Endothelial cell of umbilical vein (primary cell): ENCODE data around the gene NTN1. TPM values are rescaled to one million over a fixed set of nuclear protein-coding genes. Genes with fewer than 3 reads are reported as not detected.

Experiments
- BruUV-seq: library from RNA; stranded (reverse); fragments of 400-500 nt; replicated peaks from 2 replicates; lab custom pipeline; 2021; lab: Mats Ljungman, UMichigan
- CTCF ChIA-PET: fragments of 300-600, 350-600 bp; sonication (Branson Sonifier 250); formaldehyde crosslinking; loops from one replicate; lab custom pipeline; 2021; ENCODE audit warnings: antibody characterized with exemption, inconsistent platforms; lab: Charles Lee
- POLR2A ChIA-PET: fragments of 300-600, 350-600 bp; sonication (Branson Sonifier 250); formaldehyde crosslinking; loops from one replicate; lab custom pipeline; 2021; ENCODE audit warnings: antibody characterized with exemption, inconsistent platforms; lab: Charles Lee
- DNase-seq: peaks from one replicate; pipeline ENCODE4 v3.0.0-alpha.2; 2011; ENCODE audit warnings: low read depth, low spot score
- FAIRE-seq: peaks from 2 replicates; lab custom pipeline; 2011; peaks lifted over from hg19 to GRCh38; lab: Jason Lieb, UNC
- H2AFZ ChIP-seq: 2 replicates; pipeline ENCODE4 v1.6.0; 2012; ENCODE audit warnings: low read depth, low read length, control low read depth, inconsistent platforms
- H3K27ac ChIP-seq: 2 replicates; pipeline ENCODE4 v1.5.1; 2011; ENCODE audit warnings: low read depth, mild to moderate bottlenecking, control low read depth, low read length, moderate library complexity; ENCODE audit not compliant: insufficient read depth
- H3K27me3 ChIP-seq, 2 experiments: 2 replicates each; pipeline versions ENCODE4 v1.6.0 to v1.6.1; 2011; ENCODE audit warnings: low read length in 2 of 2, mixed read lengths in 1 of 2; ENCODE audit not compliant: control insufficient read depth in 2 of 2, insufficient read depth in 2 of 2
- H3K36me3 ChIP-seq, 2 experiments: 2 replicates in 1 of 2; 3 replicates in 1 of 2; pipeline ENCODE4 v1.5.1; 2011; ENCODE audit warnings: low read length in 2 of 2, mild to moderate bottlenecking in 1 of 2, moderate library complexity in 1 of 2; ENCODE audit not compliant: control insufficient read depth in 2 of 2, insufficient read depth in 2 of 2; ENCODE audit errors: extremely low read depth in 1 of 2
- H3K4me1 ChIP-seq: 3 replicates; pipeline ENCODE4 v1.5.1; 2011; ENCODE audit warnings: mild to moderate bottlenecking, low read length; ENCODE audit not compliant: control insufficient read depth, insufficient read depth; ENCODE audit errors: extremely low read depth
- H3K4me2 ChIP-seq: 2 replicates; pipeline ENCODE4 v1.6.1; 2011; ENCODE audit warnings: low read length, control low read depth, mixed read lengths; ENCODE audit not compliant: insufficient read depth
- H3K4me3 ChIP-seq, 3 experiments: fragments of 200-600 bp in 1 of 3; sonication (generic), shearing (Covaris generic) in 1 of 3; replicated peaks in 1 of 3; 2 replicates each; pipeline ENCODE4 v1.5.1; 2011 to 2016; ENCODE audit warnings: control low read depth in 3 of 3, low read length in 3 of 3, mild to moderate bottlenecking in 2 of 3, inconsistent platforms in 1 of 3, low read depth in 1 of 3, moderate library complexity in 1 of 3; ENCODE audit not compliant: insufficient read depth in 1 of 3
- H3K79me2 ChIP-seq: 2 replicates; pipeline ENCODE4 v1.6.0; 2012; ENCODE audit warnings: low read length, inconsistent platforms; ENCODE audit not compliant: control insufficient read depth, insufficient read depth
- H3K9ac ChIP-seq: replicated peaks from 2 replicates; pipeline ENCODE3; 2011; ENCODE audit warnings: low read length, control low read depth; ENCODE audit not compliant: insufficient read depth; ENCODE audit errors: extremely low read depth
- H3K9me1 ChIP-seq: replicated peaks from 3 replicates; pipeline ENCODE4 v1.6.0; 2011; ENCODE audit warnings: mild to moderate bottlenecking, low read length; ENCODE audit not compliant: control insufficient read depth, insufficient read depth; ENCODE audit errors: extremely low read depth
- H3K9me3 ChIP-seq: replicated peaks from 2 replicates; pipeline ENCODE4 v1.5.1; 2012; ENCODE audit warnings: low read length, inconsistent platforms; ENCODE audit not compliant: control insufficient read depth, insufficient read depth
- H4K20me1 ChIP-seq: replicated peaks from 2 replicates; pipeline ENCODE3; 2011; ENCODE audit warnings: mild to moderate bottlenecking, low read length; ENCODE audit not compliant: control insufficient read depth, insufficient read depth; ENCODE audit errors: extremely low read depth
- EZH2 ChIP-seq: IDR thresholded peaks from 2 replicates; pipeline ENCODE4 v1.6.1; 2012; ENCODE audit warnings: borderline replicate concordance, low read depth, mild to moderate bottlenecking, moderate library complexity, low read length, inconsistent platforms; ENCODE audit not compliant: severe bottlenecking
- FOS ChIP-seq: IDR thresholded peaks from 2 replicates; pipeline ENCODE4 v1.6.1; 2011; ENCODE audit warnings: mild to moderate bottlenecking, low read length, moderate library complexity, borderline replicate concordance; ENCODE audit not compliant: insufficient read depth
- GATA2 ChIP-seq: IDR thresholded peaks from 2 replicates; pipeline ENCODE4 v1.7.0; 2011; ENCODE audit warnings: low read depth, mild to moderate bottlenecking, moderate library complexity, mixed read lengths, low read length; ENCODE audit not compliant: insufficient read length, insufficient read depth
- JUN ChIP-seq: IDR thresholded peaks from 2 replicates; pipeline ENCODE4 v1.6.1; 2011; ENCODE audit warnings: borderline replicate concordance, low read depth; ENCODE audit not compliant: insufficient read length, insufficient read depth
- MYC ChIP-seq: IDR thresholded peaks from one replicate; pipeline ENCODE4 v1.6.1; 2011; ENCODE audit warnings: mild to moderate bottlenecking, low read depth, low read length
- POLR2A ChIP-seq: IDR thresholded peaks from 2 replicates; pipeline ENCODE4 v1.6.1; 2012; ENCODE audit warnings: low read depth, mild to moderate bottlenecking, control low read depth, low read length
- POLR2AphosphoS5 ChIP-seq: IDR thresholded peaks from 2 replicates; pipeline ENCODE4 v1.6.1; 2012; ENCODE audit warnings: low read depth, mild to moderate bottlenecking, control low read depth, low read length, moderate library complexity; ENCODE audit not compliant: insufficient read depth
- dilution Hi-C: fragments of 300-500 bp; cut with MboI; formaldehyde crosslinking; loops from one replicate; pipeline ENCODE4 v1.15.0; 2019; ENCODE audit warnings: low sequenced_read_pairs; ENCODE audit not compliant: extremely low pct_ligation_motif_present
- intact Hi-C: fragments of 100-400 bp; cut with micrococcal nuclease; formaldehyde crosslinking; loops from one replicate; pipeline ENCODE4 v1.10.0; 2022
- polyA plus RNA-seq, 4 experiments: library from polyadenylated mRNA; depleted of rRNA in 3 of 4; stranded (reverse) in 3 of 4; unstranded in 1 of 4; fragments of >200 nt; gene quantifications; 2 replicates each; pipeline versions ENCODE4 v1.2.1 to v1.2.3, GENCODE V29; 2011 to 2012; ENCODE audit warnings: missing spikeins in 1 of 4
- total RNA-seq: library from RNA; stranded (reverse); gene quantifications from 2 replicates; pipeline ENCODE4 v1.2.3, GENCODE V29; 2021
- TF ChIP-seq, protein P1 (sequence below), 2 donors: IDR thresholded peaks; 1 replicate in 1 of 2; 2 replicates in 1 of 2; pipeline ENCODE4 v1.5.1; 2011; ENCODE audit warnings: low read length in 2 of 2, mild to moderate bottlenecking in 2 of 2, moderate library complexity in 2 of 2, control low read depth in 1 of 2, inconsistent platforms in 1 of 2, low read depth in 1 of 2; ENCODE audit not compliant: insufficient read depth in 1 of 2; ENCODE audit errors: extremely low read depth in 1 of 2
- TF ChIP-seq, protein P2 (sequence below): IDR thresholded peaks from 2 replicates; pipeline ENCODE4 v1.6.1; 2011; ENCODE audit not compliant: insufficient read depth, insufficient read length

The NTN1 gene
- total and polyA plus RNA-seq, 2 donors (not counting 3 experiments of a cell fraction or from before 2014, with no cell fraction given), result 0.10 to 0.18 TPM

DNA sequence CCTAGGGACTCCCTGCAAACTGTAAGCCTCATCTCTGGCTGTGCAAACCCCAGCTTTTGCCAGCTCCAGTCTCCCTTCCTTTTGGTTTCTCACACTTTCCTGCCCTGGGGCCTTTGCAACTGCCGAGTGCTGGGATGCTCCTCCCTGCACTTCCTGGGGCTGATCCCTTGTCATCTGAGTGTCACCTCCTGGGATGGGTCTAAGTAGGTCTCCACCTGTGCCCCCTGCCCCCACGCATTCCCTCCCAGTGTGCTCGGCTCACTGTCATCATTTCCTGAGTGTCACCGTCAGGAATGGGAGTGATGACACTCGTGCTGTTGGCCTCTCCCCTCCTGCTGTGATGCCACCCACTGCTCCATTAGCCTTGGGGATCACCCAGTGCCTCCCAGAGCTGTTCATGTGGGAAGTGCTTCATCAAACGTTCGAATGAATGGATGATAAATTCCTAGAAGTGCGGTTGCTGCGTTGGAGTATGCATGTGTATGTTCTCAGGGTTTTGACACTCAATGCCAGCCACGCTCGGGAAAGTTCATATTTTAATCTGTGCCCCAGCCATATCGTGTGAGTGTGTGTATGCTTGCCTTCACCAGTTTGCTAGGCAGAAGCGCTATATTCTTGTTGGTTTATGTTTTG, 189.9 kb downstream of the NTN1 start:
- Histone ChIP-seq H3K9ac (no peak overlapping the region), H2AFZ (no peak overlapping the region), H3K4me2 (no peak overlapping the region), H3K4me1 (no peaks in the 10 kb centered on the region), H3K27me3 (no peaks in the 10 kb centered on the region), H3K27ac (no peak overlapping the region), H3K4me3 (no peak overlapping the region), H4K20me1 (no peaks in the 10 kb centered on the region), H3K36me3 (no peaks in the 10 kb centered on the region), H3K9me3 (no peaks in the 10 kb centered on the region), H3K9me1 (no peaks in the 10 kb centered on the region), H3K79me2 (no peaks in the 10 kb centered on the region)
- CTCF ChIA-PET, result no interaction called here
- POLR2A ChIA-PET, result no interaction called here
- intact Hi-C loops (no loop called here), dilution Hi-C loops (no loop called here)
- no TSS peak for BruUV-seq
- no peak for DNase-seq
- no peak for FAIRE-seq
- TF ChIP-seq, protein P1, sequence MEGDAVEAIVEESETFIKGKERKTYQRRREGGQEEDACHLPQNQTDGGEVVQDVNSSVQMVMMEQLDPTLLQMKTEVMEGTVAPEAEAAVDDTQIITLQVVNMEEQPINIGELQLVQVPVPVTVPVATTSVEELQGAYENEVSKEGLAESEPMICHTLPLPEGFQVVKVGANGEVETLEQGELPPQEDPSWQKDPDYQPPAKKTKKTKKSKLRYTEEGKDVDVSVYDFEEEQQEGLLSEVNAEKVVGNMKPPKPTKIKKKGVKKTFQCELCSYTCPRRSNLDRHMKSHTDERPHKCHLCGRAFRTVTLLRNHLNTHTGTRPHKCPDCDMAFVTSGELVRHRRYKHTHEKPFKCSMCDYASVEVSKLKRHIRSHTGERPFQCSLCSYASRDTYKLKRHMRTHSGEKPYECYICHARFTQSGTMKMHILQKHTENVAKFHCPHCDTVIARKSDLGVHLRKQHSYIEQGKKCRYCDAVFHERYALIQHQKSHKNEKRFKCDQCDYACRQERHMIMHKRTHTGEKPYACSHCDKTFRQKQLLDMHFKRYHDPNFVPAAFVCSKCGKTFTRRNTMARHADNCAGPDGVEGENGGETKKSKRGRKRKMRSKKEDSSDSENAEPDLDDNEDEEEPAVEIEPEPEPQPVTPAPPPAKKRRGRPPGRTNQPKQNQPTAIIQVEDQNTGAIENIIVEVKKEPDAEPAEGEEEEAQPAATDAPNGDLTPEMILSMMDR (IDR thresholded peaks at IDR 0.05; ENCODE audit: extremely low read depth in 1 of 2, insufficient read depth in 1 of 2, low read depth in 1 of 2, low read length in 2 of 2), result no peak
- TF ChIP-seq MYC, result no peak
- TF ChIP-seq EZH2, result no peak
- TF ChIP-seq FOS, result no peak
- no peak for TF ChIP-seq POLR2A
- TF ChIP-seq GATA2, result no peak
- TF ChIP-seq JUN, result no peak
- TF ChIP-seq POLR2AphosphoS5, result no peak
- TF ChIP-seq, protein P2, sequence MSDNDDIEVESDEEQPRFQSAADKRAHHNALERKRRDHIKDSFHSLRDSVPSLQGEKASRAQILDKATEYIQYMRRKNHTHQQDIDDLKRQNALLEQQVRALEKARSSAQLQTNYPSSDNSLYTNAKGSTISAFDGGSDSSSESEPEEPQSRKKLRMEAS, result no peak
